HG03354 (cell line): ENCODE data around the gene SNX13.
A peak's percentile ranks its signal among the peaks of the same experiment; 100 is the strongest.

Experiments used
- ATAC-seq: cut with Tn5 transposase; IDR thresholded peaks from one replicate; pipeline ENCODE4 v1.9.1; 2021; ENCODE audit warnings: mild to moderate bottlenecking; ENCODE audit not compliant: unreplicated experiment, poor library complexity, severe bottlenecking

The SNX13 gene

DNA sequence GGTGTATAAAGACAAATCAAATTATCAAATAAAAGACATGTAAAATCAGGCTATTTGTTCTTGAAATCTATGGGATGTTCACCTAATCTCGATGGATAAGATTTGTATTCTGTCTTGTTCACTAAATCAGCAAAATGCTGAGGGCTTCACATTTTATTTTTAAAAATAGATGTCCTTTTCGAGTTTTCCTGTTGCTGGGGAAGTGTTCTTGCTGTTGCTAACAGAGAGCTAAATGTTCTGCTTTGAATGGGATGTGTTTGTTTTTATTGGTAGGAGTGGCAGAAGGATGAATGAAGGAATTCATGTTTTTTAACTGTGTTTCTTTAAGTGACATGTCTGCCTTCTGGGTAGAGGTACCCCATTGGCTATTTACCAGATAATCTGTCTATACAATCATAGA lies 7.3 kb upstream of the SNX13 start:
- no peak for ATAC-seq

- ATAC-seq, result peak; percentile 64
These were observed 6.3 kb upstream of the SNX13 start for GRCh38 chr7:17946591-17946990.

GRCh38 chr7:17944720-17945119 lies 4.4 kb upstream of the SNX13 start:
- ATAC-seq, result no peak

GRCh38 chr7:17943006-17943405 lies 2.7 kb upstream of the SNX13 start:
- ATAC-seq, result no peak

GRCh38 chr7:17942231-17942630 lies 1.9 kb upstream of the SNX13 start:
- no peak for ATAC-seq

- no peak for ATAC-seq
These were observed 697 bp upstream of the SNX13 start for GRCh38 chr7:17940951-17941431.

- peak; percentile 49 for ATAC-seq
These were observed 540 bp downstream of the SNX13 start for GRCh38 chr7:17939606-17940301.

DNA sequence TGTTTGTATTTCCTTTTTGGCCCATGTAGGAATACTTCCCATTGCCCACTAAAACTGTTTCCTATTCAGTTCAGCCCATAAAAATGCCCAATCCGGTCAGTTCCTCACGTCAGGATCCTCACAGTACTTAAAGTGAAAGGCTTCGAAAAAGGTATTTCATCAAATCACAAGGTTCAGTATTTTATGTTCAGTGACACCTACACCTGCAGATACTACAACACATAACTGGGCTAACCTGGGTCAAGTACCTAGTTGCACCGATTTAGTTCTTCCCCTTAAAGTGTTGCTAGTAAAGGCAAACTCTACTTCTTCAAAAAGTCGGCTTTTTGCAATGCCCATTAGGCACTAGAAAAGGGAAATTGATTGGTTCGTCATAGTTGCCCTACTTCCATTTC lies 1.1 kb downstream of the SNX13 start:
- no peak for ATAC-seq

GRCh38 chr7:17937506-17938120 lies 2.7 kb downstream of the SNX13 start:
- no peak for ATAC-seq

- no peak for ATAC-seq
These were observed 4.0 kb downstream of the SNX13 start for GRCh38 chr7:17936321-17936720.

- ATAC-seq, result no peak
These were observed 5.6 kb downstream of the SNX13 start for GRCh38 chr7:17934612-17935240.

GRCh38 chr7:17934094-17934493 lies 6.2 kb downstream of the SNX13 start:
- no peak for ATAC-seq

DNA sequence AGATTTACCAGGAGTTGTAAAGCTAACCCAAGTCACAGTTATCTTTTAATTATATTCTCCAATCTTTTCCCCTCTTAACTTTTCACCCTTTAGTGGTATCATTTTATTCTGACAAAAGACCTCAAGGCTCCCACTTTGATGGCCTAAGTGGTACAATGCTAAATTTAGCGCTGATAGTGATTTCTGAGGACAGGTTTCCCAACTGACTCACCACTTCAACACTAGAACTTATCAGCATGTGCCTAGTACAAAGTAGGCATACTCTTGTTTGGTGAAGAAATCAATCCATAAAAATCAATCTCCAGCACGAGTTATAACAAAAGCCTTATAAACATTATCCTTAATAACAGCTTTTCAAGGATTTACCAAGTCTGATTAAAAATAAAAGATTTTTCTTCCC lies 7.5 kb downstream of the SNX13 start:
- no peak for ATAC-seq

- ATAC-seq, result no peak
These were observed 9.2 kb downstream of the SNX13 start for GRCh38 chr7:17931069-17931468.

DNA sequence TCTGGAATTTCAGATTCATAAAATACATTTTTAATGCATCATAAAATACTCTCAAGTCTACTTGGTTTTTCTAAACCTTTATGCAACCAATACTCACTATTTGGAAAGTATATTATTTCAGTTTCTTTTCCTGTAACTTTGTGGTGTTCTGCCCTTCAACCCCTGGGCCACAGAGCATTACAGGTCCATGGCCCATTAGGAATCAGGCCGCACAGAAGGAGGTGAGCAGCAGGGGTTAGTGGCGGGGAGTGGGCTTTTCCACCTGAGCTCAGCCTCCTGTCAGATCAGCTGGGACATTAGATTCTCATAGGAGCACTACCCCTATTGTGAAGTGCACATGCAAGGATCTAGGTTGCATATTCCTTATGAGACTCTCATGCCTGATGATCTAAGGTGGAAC lies 9.7 kb downstream of the SNX13 start:
- ATAC-seq, result no peak

GRCh38 chr7:17929647-17930395 lies 10.5 kb downstream of the SNX13 start:
- no peak for ATAC-seq

DNA sequence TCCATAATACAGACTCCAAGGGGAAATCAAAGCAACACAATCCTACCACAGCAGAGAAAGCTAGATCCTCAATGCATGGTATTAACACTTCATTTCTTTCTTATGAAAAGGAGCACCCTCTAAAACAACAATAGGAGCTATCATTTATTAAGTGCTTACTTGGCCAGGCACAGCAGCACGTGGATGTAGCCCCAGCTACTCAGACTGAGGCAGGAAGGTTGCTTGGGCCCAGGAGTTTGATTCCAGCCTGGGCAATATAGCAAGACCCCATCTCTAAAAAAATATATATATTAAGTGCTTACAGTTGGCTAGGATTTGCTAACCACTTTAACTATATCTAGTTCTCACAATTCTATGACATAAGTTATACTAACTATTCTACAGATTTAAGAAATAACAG lies 12.2 kb downstream of the SNX13 start:
- ATAC-seq, result no peak

DNA sequence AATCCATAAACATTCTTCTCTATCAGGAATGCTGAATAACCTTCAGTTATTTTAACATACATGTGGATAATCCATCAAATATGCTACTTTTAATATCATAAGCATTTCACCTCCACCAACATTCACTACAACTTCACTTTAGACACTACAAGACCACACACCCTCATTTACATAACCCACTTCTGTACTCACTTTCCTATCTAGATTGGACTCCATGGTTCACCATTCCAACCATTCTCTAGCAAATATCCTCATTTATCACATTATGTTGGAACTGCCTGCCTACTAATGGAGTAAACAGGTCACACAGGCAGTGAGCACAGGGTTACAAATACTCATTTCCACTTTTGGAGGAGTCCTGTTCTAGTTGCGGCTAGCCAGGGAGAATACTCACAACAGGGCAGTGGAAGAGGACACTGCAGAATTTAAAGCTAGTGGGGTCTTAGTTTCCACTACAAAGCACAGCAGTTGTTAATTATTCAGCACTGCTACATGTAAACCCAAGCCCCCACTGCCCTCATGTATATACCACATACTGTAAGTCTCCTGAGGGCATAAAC lies 18.4 kb downstream of the SNX13 start:
- ATAC-seq, result no peak

DNA sequence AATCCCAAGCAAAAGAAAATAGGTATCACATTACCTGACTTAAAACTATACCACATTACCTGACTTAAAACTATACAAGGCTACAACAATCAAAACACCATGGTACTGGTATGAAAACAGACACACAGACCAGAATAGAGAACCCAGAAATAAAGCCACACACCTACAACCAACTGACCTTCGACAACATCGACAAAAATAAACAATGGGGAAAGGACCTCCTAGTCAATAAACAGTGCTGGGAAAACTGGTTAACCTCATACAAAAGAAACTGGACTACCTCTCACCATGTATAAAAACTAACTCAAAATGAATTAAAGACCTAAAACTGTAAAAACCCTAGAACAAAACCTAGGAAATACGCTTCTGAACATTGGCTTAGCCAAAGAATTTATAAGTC lies 22.5 kb downstream of the SNX13 start:
- no peak for ATAC-seq

- no peak for ATAC-seq
These were observed 23.5 kb downstream of the SNX13 start for GRCh38 chr7:17916786-17917185.
